Endothelial cell of umbilical vein (primary cell): ENCODE measurements around the gene RALGPS2. TPM values are rescaled to one million over a fixed set of nuclear protein-coding genes. Genes with fewer than 3 reads are reported as not detected.

Experiments used
- BruUV-seq: library from RNA; stranded (reverse); fragments of 400-500 nt; replicated peaks from 2 replicates; lab custom pipeline; 2021; lab: Mats Ljungman, UMichigan
- CTCF ChIA-PET: fragments of 300-600, 350-600 bp; sonication (Branson Sonifier 250); formaldehyde crosslinking; loops from one replicate; lab custom pipeline; 2021; ENCODE audit warnings: antibody characterized with exemption, inconsistent platforms; lab: Charles Lee
- POLR2A ChIA-PET: fragments of 300-600, 350-600 bp; sonication (Branson Sonifier 250); formaldehyde crosslinking; loops from one replicate; lab custom pipeline; 2021; ENCODE audit warnings: antibody characterized with exemption, inconsistent platforms; lab: Charles Lee
- DNase-seq: peaks from one replicate; pipeline ENCODE4 v3.0.0-alpha.2; 2011; ENCODE audit warnings: low read depth, low spot score
- FAIRE-seq: peaks from 2 replicates; lab custom pipeline; 2011; peaks lifted over from hg19 to GRCh38; lab: Jason Lieb, UNC
- H2AFZ ChIP-seq: 2 replicates; pipeline ENCODE4 v1.6.0; 2012; ENCODE audit warnings: low read depth, low read length, control low read depth, inconsistent platforms
- H3K27ac ChIP-seq: 2 replicates; pipeline ENCODE4 v1.5.1; 2011; ENCODE audit warnings: low read depth, mild to moderate bottlenecking, control low read depth, low read length, moderate library complexity; ENCODE audit not compliant: insufficient read depth
- H3K27me3 ChIP-seq, 2 experiments: 2 replicates each; pipeline versions ENCODE4 v1.6.0 to v1.6.1; 2011; ENCODE audit warnings: low read length in 2 of 2, mixed read lengths in 1 of 2; ENCODE audit not compliant: control insufficient read depth in 2 of 2, insufficient read depth in 2 of 2
- H3K36me3 ChIP-seq, 2 experiments: 2 replicates in 1 of 2; 3 replicates in 1 of 2; pipeline ENCODE4 v1.5.1; 2011; ENCODE audit warnings: low read length in 2 of 2, mild to moderate bottlenecking in 1 of 2, moderate library complexity in 1 of 2; ENCODE audit not compliant: control insufficient read depth in 2 of 2, insufficient read depth in 2 of 2; ENCODE audit errors: extremely low read depth in 1 of 2
- H3K4me1 ChIP-seq: 3 replicates; pipeline ENCODE4 v1.5.1; 2011; ENCODE audit warnings: mild to moderate bottlenecking, low read length; ENCODE audit not compliant: control insufficient read depth, insufficient read depth; ENCODE audit errors: extremely low read depth
- H3K4me2 ChIP-seq: 2 replicates; pipeline ENCODE4 v1.6.1; 2011; ENCODE audit warnings: low read length, control low read depth, mixed read lengths; ENCODE audit not compliant: insufficient read depth
- H3K4me3 ChIP-seq, 3 experiments: fragments of 200-600 bp in 1 of 3; sonication (generic), shearing (Covaris generic) in 1 of 3; replicated peaks in 1 of 3; 2 replicates each; pipeline ENCODE4 v1.5.1; 2011 to 2016; ENCODE audit warnings: control low read depth in 3 of 3, low read length in 3 of 3, mild to moderate bottlenecking in 2 of 3, inconsistent platforms in 1 of 3, low read depth in 1 of 3, moderate library complexity in 1 of 3; ENCODE audit not compliant: insufficient read depth in 1 of 3
- H3K79me2 ChIP-seq: 2 replicates; pipeline ENCODE4 v1.6.0; 2012; ENCODE audit warnings: low read length, inconsistent platforms; ENCODE audit not compliant: control insufficient read depth, insufficient read depth
- H3K9ac ChIP-seq: replicated peaks from 2 replicates; pipeline ENCODE3; 2011; ENCODE audit warnings: low read length, control low read depth; ENCODE audit not compliant: insufficient read depth; ENCODE audit errors: extremely low read depth
- H3K9me1 ChIP-seq: replicated peaks from 3 replicates; pipeline ENCODE4 v1.6.0; 2011; ENCODE audit warnings: mild to moderate bottlenecking, low read length; ENCODE audit not compliant: control insufficient read depth, insufficient read depth; ENCODE audit errors: extremely low read depth
- H3K9me3 ChIP-seq: replicated peaks from 2 replicates; pipeline ENCODE4 v1.5.1; 2012; ENCODE audit warnings: low read length, inconsistent platforms; ENCODE audit not compliant: control insufficient read depth, insufficient read depth
- H4K20me1 ChIP-seq: replicated peaks from 2 replicates; pipeline ENCODE3; 2011; ENCODE audit warnings: mild to moderate bottlenecking, low read length; ENCODE audit not compliant: control insufficient read depth, insufficient read depth; ENCODE audit errors: extremely low read depth
- EZH2 ChIP-seq: IDR thresholded peaks from 2 replicates; pipeline ENCODE4 v1.6.1; 2012; ENCODE audit warnings: borderline replicate concordance, low read depth, mild to moderate bottlenecking, moderate library complexity, low read length, inconsistent platforms; ENCODE audit not compliant: severe bottlenecking
- FOS ChIP-seq: IDR thresholded peaks from 2 replicates; pipeline ENCODE4 v1.6.1; 2011; ENCODE audit warnings: mild to moderate bottlenecking, low read length, moderate library complexity, borderline replicate concordance; ENCODE audit not compliant: insufficient read depth
- GATA2 ChIP-seq: IDR thresholded peaks from 2 replicates; pipeline ENCODE4 v1.7.0; 2011; ENCODE audit warnings: low read depth, mild to moderate bottlenecking, moderate library complexity, mixed read lengths, low read length; ENCODE audit not compliant: insufficient read length, insufficient read depth
- JUN ChIP-seq: IDR thresholded peaks from 2 replicates; pipeline ENCODE4 v1.6.1; 2011; ENCODE audit warnings: borderline replicate concordance, low read depth; ENCODE audit not compliant: insufficient read length, insufficient read depth
- MAX ChIP-seq: IDR thresholded peaks from 2 replicates; pipeline ENCODE4 v1.6.1; 2011; ENCODE audit not compliant: insufficient read depth, insufficient read length
- MYC ChIP-seq: IDR thresholded peaks from one replicate; pipeline ENCODE4 v1.6.1; 2011; ENCODE audit warnings: mild to moderate bottlenecking, low read depth, low read length
- POLR2A ChIP-seq: IDR thresholded peaks from 2 replicates; pipeline ENCODE4 v1.6.1; 2012; ENCODE audit warnings: low read depth, mild to moderate bottlenecking, control low read depth, low read length
- POLR2AphosphoS5 ChIP-seq: IDR thresholded peaks from 2 replicates; pipeline ENCODE4 v1.6.1; 2012; ENCODE audit warnings: low read depth, mild to moderate bottlenecking, control low read depth, low read length, moderate library complexity; ENCODE audit not compliant: insufficient read depth
- dilution Hi-C: fragments of 300-500 bp; cut with MboI; formaldehyde crosslinking; loops from one replicate; pipeline ENCODE4 v1.15.0; 2019; ENCODE audit warnings: low sequenced_read_pairs; ENCODE audit not compliant: extremely low pct_ligation_motif_present
- intact Hi-C: fragments of 100-400 bp; cut with micrococcal nuclease; formaldehyde crosslinking; loops from one replicate; pipeline ENCODE4 v1.10.0; 2022
- polyA plus RNA-seq, 4 experiments: library from polyadenylated mRNA; depleted of rRNA in 3 of 4; stranded (reverse) in 3 of 4; unstranded in 1 of 4; fragments of >200 nt; gene quantifications; 2 replicates each; pipeline versions ENCODE4 v1.2.1 to v1.2.3, GENCODE V29; 2011 to 2012; ENCODE audit warnings: missing spikeins in 1 of 4
- total RNA-seq: library from RNA; stranded (reverse); gene quantifications from 2 replicates; pipeline ENCODE4 v1.2.3, GENCODE V29; 2021
- TF ChIP-seq, protein P1 (sequence below), 2 donors: IDR thresholded peaks; 1 replicate in 1 of 2; 2 replicates in 1 of 2; pipeline ENCODE4 v1.5.1; 2011; ENCODE audit warnings: low read length in 2 of 2, mild to moderate bottlenecking in 2 of 2, moderate library complexity in 2 of 2, control low read depth in 1 of 2, inconsistent platforms in 1 of 2, low read depth in 1 of 2; ENCODE audit not compliant: insufficient read depth in 1 of 2; ENCODE audit errors: extremely low read depth in 1 of 2

Gene RALGPS2
- total and polyA plus RNA-seq, 2 donors (not counting 3 experiments of a cell fraction or from before 2014, with no cell fraction given) = 4.6 to 27.7 TPM

- intact Hi-C loops = no loop called here
- H3K36me3 ChIP-seq = no peaks in the 10 kb centered on the region
- H3K4me3 ChIP-seq = peak overlapping the region in 1 of 3 experiments; percentile 92
- dilution Hi-C loops = no loop called here
- ChIA-PET CTCF (interaction anchor here (0.8 to 3.6 kb wide), 10 partner anchors 8 to 427 kb away, joined by 3 to 55 read pairs (median 5); no protein-coding TSS in a partner anchor), POLR2A (interaction anchor here (0.6 to 1.0 kb wide), 2 partner anchors 26 to 165 kb away, joined by 3 to 6 read pairs; no protein-coding TSS in a partner anchor)
- DNase-seq (no peak), FAIRE-seq (no peak)
- H3K27me3 ChIP-seq = no peaks in the 10 kb centered on the region
- no peaks in the 10 kb centered on the region for H3K9me1 ChIP-seq
- peaks cover 28% of the 10 kb centered on the region for H3K4me1 ChIP-seq
- H4K20me1 ChIP-seq = no peaks in the 10 kb centered on the region
- BruUV-seq = no TSS peak
- H3K9me3 ChIP-seq = no peaks in the 10 kb centered on the region
- H3K27ac ChIP-seq = no peak overlapping the region
- no peak overlapping the region for H2AFZ ChIP-seq
- TF ChIP-seq POLR2AphosphoS5 (no peak), MAX (no peak), FOS (no peak), POLR2A (no peak), GATA2 (no peak), EZH2 (no peak), MYC (no peak), JUN (no peak)
- TF ChIP-seq, protein P1, sequence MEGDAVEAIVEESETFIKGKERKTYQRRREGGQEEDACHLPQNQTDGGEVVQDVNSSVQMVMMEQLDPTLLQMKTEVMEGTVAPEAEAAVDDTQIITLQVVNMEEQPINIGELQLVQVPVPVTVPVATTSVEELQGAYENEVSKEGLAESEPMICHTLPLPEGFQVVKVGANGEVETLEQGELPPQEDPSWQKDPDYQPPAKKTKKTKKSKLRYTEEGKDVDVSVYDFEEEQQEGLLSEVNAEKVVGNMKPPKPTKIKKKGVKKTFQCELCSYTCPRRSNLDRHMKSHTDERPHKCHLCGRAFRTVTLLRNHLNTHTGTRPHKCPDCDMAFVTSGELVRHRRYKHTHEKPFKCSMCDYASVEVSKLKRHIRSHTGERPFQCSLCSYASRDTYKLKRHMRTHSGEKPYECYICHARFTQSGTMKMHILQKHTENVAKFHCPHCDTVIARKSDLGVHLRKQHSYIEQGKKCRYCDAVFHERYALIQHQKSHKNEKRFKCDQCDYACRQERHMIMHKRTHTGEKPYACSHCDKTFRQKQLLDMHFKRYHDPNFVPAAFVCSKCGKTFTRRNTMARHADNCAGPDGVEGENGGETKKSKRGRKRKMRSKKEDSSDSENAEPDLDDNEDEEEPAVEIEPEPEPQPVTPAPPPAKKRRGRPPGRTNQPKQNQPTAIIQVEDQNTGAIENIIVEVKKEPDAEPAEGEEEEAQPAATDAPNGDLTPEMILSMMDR (IDR thresholded peaks at IDR 0.05; ENCODE audit: extremely low read depth in 1 of 2, insufficient read depth in 1 of 2, low read depth in 1 of 2, low read length in 2 of 2) = no peak
- peaks cover 36% of the 10 kb centered on the region for H3K79me2 ChIP-seq
- peak overlapping the region; percentile 56 for H3K4me2 ChIP-seq
- peak overlapping the region; percentile 77 for H3K9ac ChIP-seq
These were observed 2.2 kb downstream of the RALGPS2 start for GRCh38 chr1:178727014-178727895.
